Ascending aorta (tissue), 2 donors: ENCODE results near the gene ALDH7A1. TPM values are rescaled to one million over a fixed set of nuclear protein-coding genes. Genes with fewer than 3 reads are reported as not detected.

Experiments
- DNase-seq, 2 donors: peaks; one replicate each; pipeline ENCODE4 v3.0.0-alpha.2; 2019; ENCODE audit warnings: low spot score in 2 of 2
- H3K27ac ChIP-seq, 2 donors: fragments of 200-600 bp; sonication (generic); one replicate each; pipeline ENCODE4 v1.5.1; 2016 to 2017; ENCODE audit warnings: mild to moderate bottlenecking in 1 of 2
- H3K27me3 ChIP-seq: fragments of 200-600 bp; sonication (generic); one replicate; pipeline ENCODE4 v1.5.1; 2017
- H3K36me3 ChIP-seq, 2 donors: fragments of 200-600 bp; sonication (generic); one replicate each; pipeline ENCODE4 v1.5.1; 2016
- H3K4me1 ChIP-seq, 2 donors: fragments of 200-600 bp; sonication (generic); one replicate each; pipeline ENCODE4 v1.5.1; 2016 to 2017; ENCODE audit warnings: mild to moderate bottlenecking in 1 of 2
- H3K4me3 ChIP-seq, 2 donors: fragments of 200-600 bp; sonication (generic); one replicate each; pipeline ENCODE4 v1.5.1; 2016 to 2017; ENCODE audit warnings: mild to moderate bottlenecking in 1 of 2
- H3K9me3 ChIP-seq, 2 donors: fragments of 200-600 bp; sonication (generic); one replicate each; pipeline ENCODE4 v1.5.1; 2016
- intact Hi-C: fragments of 100-400 bp; cut with DNase I; formaldehyde crosslinking; loops from one replicate; pipeline ENCODE4 v1.15.1; 2023
- total RNA-seq: library from RNA; depleted of rRNA; stranded (reverse); fragments of >200 nt; gene quantifications from one replicate; pipeline ENCODE4 v1.1.0, GENCODE V29; 2016
- TF ChIP-seq, protein P1 (sequence below), 3 experiments: fragments of 200-600 bp in 2 of 3; fragments of 450-650 bp in 1 of 3; sonication (generic) in 2 of 3; IDR thresholded peaks; one replicate each; pipeline ENCODE4 v1.5.1; 2016 to 2019; ENCODE audit warnings: antibody characterized with exemption in 3 of 3, mild to moderate bottlenecking in 1 of 3, moderate library complexity in 1 of 3

Gene ALDH7A1
- 1.4 TPM for total RNA-seq

DNA sequence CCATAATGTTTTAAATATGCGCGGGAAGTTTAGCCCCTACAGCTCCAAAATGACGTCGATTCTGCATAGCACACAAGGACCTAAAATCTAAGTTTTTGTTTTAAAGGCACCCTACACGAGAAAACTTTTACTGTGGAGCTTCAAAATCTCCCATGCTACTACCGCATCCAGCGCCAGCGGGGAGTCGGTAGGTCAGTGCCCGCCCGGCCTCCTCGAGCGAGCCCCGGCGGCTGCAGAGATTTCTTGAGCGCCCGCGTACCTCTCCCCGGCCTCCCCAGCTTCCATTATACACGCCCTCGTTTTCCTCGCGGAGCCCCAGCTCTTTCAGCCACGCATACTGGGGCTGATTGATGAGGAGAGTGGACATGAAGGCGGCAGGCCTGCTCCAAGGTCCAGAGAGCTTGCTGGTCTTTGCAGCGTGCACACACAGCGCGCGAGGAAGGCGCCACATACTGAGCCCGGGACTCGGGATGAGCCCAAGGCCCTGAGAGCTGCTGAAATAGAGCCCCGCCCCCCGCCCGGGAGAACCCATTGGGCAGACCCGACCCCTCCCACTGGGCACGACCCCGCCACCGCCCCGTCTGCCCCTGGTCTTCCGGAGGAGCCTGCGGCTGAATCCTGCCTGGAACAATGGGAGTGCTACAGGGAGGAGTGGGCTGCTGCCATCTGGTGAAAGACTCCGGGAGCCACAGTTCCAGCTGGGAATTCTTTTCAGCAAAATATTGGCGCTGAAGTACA, at the start of gene ALDH7A1:
TSS of gene ALDH7A1 (minus strand) at position 472 of the 738 bp plus-strand sequence. CDS start at position 451, 21 bp downstream.
- peaks cover 4% of the 10 kb centered on the region in 2 donors for H3K4me1 ChIP-seq
- peak within 1 kb of the TSS; percentile 67 to 88 for H3K4me3 ChIP-seq
- no peaks in the 10 kb centered on the region for H3K9me3 ChIP-seq
- H3K27me3 ChIP-seq = no peaks in the 10 kb centered on the region
- intact Hi-C loops = loop anchor here (5.0 kb wide), 1 partner anchor 182 kb away; the partner anchor contains the start of gene LMNB1
- H3K27ac ChIP-seq = peak within 1 kb of the TSS; percentile 53 to 82
- TF ChIP-seq, protein P1, sequence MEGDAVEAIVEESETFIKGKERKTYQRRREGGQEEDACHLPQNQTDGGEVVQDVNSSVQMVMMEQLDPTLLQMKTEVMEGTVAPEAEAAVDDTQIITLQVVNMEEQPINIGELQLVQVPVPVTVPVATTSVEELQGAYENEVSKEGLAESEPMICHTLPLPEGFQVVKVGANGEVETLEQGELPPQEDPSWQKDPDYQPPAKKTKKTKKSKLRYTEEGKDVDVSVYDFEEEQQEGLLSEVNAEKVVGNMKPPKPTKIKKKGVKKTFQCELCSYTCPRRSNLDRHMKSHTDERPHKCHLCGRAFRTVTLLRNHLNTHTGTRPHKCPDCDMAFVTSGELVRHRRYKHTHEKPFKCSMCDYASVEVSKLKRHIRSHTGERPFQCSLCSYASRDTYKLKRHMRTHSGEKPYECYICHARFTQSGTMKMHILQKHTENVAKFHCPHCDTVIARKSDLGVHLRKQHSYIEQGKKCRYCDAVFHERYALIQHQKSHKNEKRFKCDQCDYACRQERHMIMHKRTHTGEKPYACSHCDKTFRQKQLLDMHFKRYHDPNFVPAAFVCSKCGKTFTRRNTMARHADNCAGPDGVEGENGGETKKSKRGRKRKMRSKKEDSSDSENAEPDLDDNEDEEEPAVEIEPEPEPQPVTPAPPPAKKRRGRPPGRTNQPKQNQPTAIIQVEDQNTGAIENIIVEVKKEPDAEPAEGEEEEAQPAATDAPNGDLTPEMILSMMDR (IDR thresholded peaks at IDR 0.05) = peak in 2 of 3 experiments; percentile 41 to 50
- peak; percentile 48 to 93 for DNase-seq
- peaks cover 4 to 21% of the 10 kb centered on the region in 2 donors for H3K36me3 ChIP-seq

GRCh38 chr5:126641387-126641786, 46.4 kb upstream of the ALDH7A1 start:
- DNase-seq = no peak
- intact Hi-C loops = no loop called here

GRCh38 chr5:126640866-126641265, 45.8 kb upstream of the ALDH7A1 start:
- Histone ChIP-seq H3K9me3 (peaks cover 0 to 10% of the 10 kb centered on the region in 2 donors), H3K27ac (no peak overlapping the region), H3K4me3 (no peak overlapping the region), H3K4me1 (no peaks in the 10 kb centered on the region), H3K27me3 (no peaks in the 10 kb centered on the region), H3K36me3 (no peaks in the 10 kb centered on the region)
- TF ChIP-seq, protein P1 (IDR thresholded peaks at IDR 0.05) = no peak
- intact Hi-C loops = no loop called here
- no peak for DNase-seq

More at GRCh38 chr5:126641387-126641786, 46.4 kb upstream of the ALDH7A1 start:
- Histone ChIP-seq H3K36me3 (no peaks in the 10 kb centered on the region), H3K4me1 (no peaks in the 10 kb centered on the region), H3K9me3 (peaks cover 0 to 11% of the 10 kb centered on the region in 2 donors), H3K27me3 (no peaks in the 10 kb centered on the region), H3K4me3 (no peak overlapping the region), H3K27ac (no peak overlapping the region)
- TF ChIP-seq, protein P1 (IDR thresholded peaks at IDR 0.05) = no peak

- Histone ChIP-seq H3K36me3 (no peaks in the 10 kb centered on the region), H3K9me3 (no peaks in the 10 kb centered on the region), H3K4me1 (no peaks in the 10 kb centered on the region), H3K27me3 (no peaks in the 10 kb centered on the region), H3K27ac (no peak overlapping the region), H3K4me3 (no peak overlapping the region)
- no peak for DNase-seq
- intact Hi-C loops = no loop called here
- TF ChIP-seq, protein P1 (IDR thresholded peaks at IDR 0.05) = no peak
Measured at GRCh38 chr5:126636956-126637355, 41.9 kb upstream of the ALDH7A1 start.

GRCh38 chr5:126635585-126635984, 40.6 kb upstream of the ALDH7A1 start:
- H3K27ac ChIP-seq = no peak overlapping the region
- H3K9me3 ChIP-seq = no peaks in the 10 kb centered on the region
- no peaks in the 10 kb centered on the region for H3K27me3 ChIP-seq
- no peak for DNase-seq
- no peaks in the 10 kb centered on the region for H3K4me1 ChIP-seq
- no peaks in the 10 kb centered on the region for H3K36me3 ChIP-seq
- TF ChIP-seq, protein P1 (IDR thresholded peaks at IDR 0.05) = no peak
- intact Hi-C loops = no loop called here
- H3K4me3 ChIP-seq = no peak overlapping the region
